IPS-11a (cell line): Measurements from ENCODE around the gene FAM114A1.

Experiments used
- H3K4me3 ChIP-seq: one replicate; pipeline ENCODE4 v1.5.1; 2013; ENCODE audit warnings: low read depth, low read length, control low read depth

Gene FAM114A1

GRCh38 chr4:38857354-38858096 lies 10.1 kb upstream of the FAM114A1 start:
- H3K4me3 ChIP-seq, result no peak overlapping the region

- H3K4me3 ChIP-seq, result no peak overlapping the region
Observed at GRCh38 chr4:38858097-38858420, 9.5 kb upstream of the FAM114A1 start.

GRCh38 chr4:38859501-38859900 lies 8.1 kb upstream of the FAM114A1 start:
- H3K4me3 ChIP-seq, result no peak overlapping the region

- H3K4me3 ChIP-seq, result no peak overlapping the region
Observed at GRCh38 chr4:38860788-38861424, 6.7 kb upstream of the FAM114A1 start.

- H3K4me3 ChIP-seq, result no peak overlapping the region
Observed at GRCh38 chr4:38861791-38862190, 5.8 kb upstream of the FAM114A1 start.

- no peak overlapping the region for H3K4me3 ChIP-seq
Observed at GRCh38 chr4:38865445-38865844, 2.2 kb upstream of the FAM114A1 start.

GRCh38 chr4:38866973-38867477 lies 581 bp upstream of the FAM114A1 start:
- H3K4me3 ChIP-seq, result peak overlapping the region; percentile 58

- peak overlapping the region; percentile 58 for H3K4me3 ChIP-seq
Observed at GRCh38 chr4:38868059-38868960, 704 bp downstream of the FAM114A1 start.

- no peak overlapping the region for H3K4me3 ChIP-seq
Observed at GRCh38 chr4:38869511-38869910, 1.9 kb downstream of the FAM114A1 start.

- H3K4me3 ChIP-seq, result no peak overlapping the region
Observed at GRCh38 chr4:38870098-38870808, 2.6 kb downstream of the FAM114A1 start.

- no peak overlapping the region for H3K4me3 ChIP-seq
Observed at GRCh38 chr4:38871593-38871992, 4.0 kb downstream of the FAM114A1 start.

GRCh38 chr4:38872620-38873019 lies 5.0 kb downstream of the FAM114A1 start:
- no peak overlapping the region for H3K4me3 ChIP-seq

- no peak overlapping the region for H3K4me3 ChIP-seq
Observed at GRCh38 chr4:38873290-38873944, 5.8 kb downstream of the FAM114A1 start.

GRCh38 chr4:38876636-38877035 lies 9.0 kb downstream of the FAM114A1 start:
- H3K4me3 ChIP-seq, result no peak overlapping the region

- no peak overlapping the region for H3K4me3 ChIP-seq
Observed at GRCh38 chr4:38884254-38884653, 16.6 kb downstream of the FAM114A1 start.

GRCh38 chr4:38889143-38889542 lies 21.5 kb downstream of the FAM114A1 start:
- H3K4me3 ChIP-seq, result no peak overlapping the region

GRCh38 chr4:38891051-38891983 lies 23.7 kb downstream of the FAM114A1 start:
- H3K4me3 ChIP-seq, result no peak overlapping the region

GRCh38 chr4:38894322-38894982 lies 26.8 kb downstream of the FAM114A1 start:
- H3K4me3 ChIP-seq, result no peak overlapping the region

GRCh38 chr4:38896940-38897339 lies 29.3 kb downstream of the FAM114A1 start:
- no peak overlapping the region for H3K4me3 ChIP-seq
